ENCODE measurements around the gene CDH12. TPM values are rescaled to one million over a fixed set of nuclear protein-coding genes. Genes with fewer than 3 reads are reported as not detected.

The CDH12 gene
- total RNA-seq, 4 donors from 2014 or later = not detected

- TF ChIP-seq POLR2A (IDR thresholded peaks at IDR 0.05) = no peak
- TF ChIP-seq CTCF (IDR thresholded peaks at IDR 0.05) = no peak
- intact Hi-C loops (cut with DNase I) = no loop called here
- H3K27me3 ChIP-seq = no peaks in the 10 kb centered on the region
- no peaks in the 10 kb centered on the region for H3K9me3 ChIP-seq
- H3K4me3 ChIP-seq (replicated peaks in 1 of 3) = no peak overlapping the region
- H3K36me3 ChIP-seq = no peaks in the 10 kb centered on the region
- DNase-seq = no peak
- H3K27ac ChIP-seq = no peak overlapping the region
- H3K4me1 ChIP-seq = no peaks in the 10 kb centered on the region
Measured at GRCh38 chr5:22109315-22109714, 743.8 kb downstream of the CDH12 start.

- intact Hi-C loops (cut with DNase I) = no loop called here
- no peak for TF ChIP-seq CTCF (IDR thresholded peaks at IDR 0.05)
- TF ChIP-seq POLR2A (IDR thresholded peaks at IDR 0.05) = no peak
- Histone ChIP-seq H3K9me3 (no peaks in the 10 kb centered on the region), H3K4me3 (replicated peaks in 1 of 3) (no peak overlapping the region), H3K27me3 (no peaks in the 10 kb centered on the region), H3K27ac (no peak overlapping the region), H3K36me3 (no peaks in the 10 kb centered on the region), H3K4me1 (no peaks in the 10 kb centered on the region)
- DNase-seq = no peak
Measured at GRCh38 chr5:22108545-22108944, 744.6 kb downstream of the CDH12 start.

GRCh38 chr5:22102823-22103359, 750.3 kb downstream of the CDH12 start:
- H3K36me3 ChIP-seq = no peaks in the 10 kb centered on the region
- no peak overlapping the region for H3K27ac ChIP-seq
- WGBS, 2 donors = 64 to 70% methylated on average over 5 of the region's 5 CpGs
- TF ChIP-seq CTCF (IDR thresholded peaks at IDR 0.05) (no peak), POLR2A (IDR thresholded peaks at IDR 0.05) (no peak)
- no peak overlapping the region for H3K4me3 ChIP-seq (replicated peaks in 1 of 3)
- no peaks in the 10 kb centered on the region for H3K4me1 ChIP-seq
- intact Hi-C loops (cut with DNase I) = no loop called here
- no peak for DNase-seq
- H3K27me3 ChIP-seq = no peaks in the 10 kb centered on the region
- H3K9me3 ChIP-seq = no peaks in the 10 kb centered on the region

DNA sequence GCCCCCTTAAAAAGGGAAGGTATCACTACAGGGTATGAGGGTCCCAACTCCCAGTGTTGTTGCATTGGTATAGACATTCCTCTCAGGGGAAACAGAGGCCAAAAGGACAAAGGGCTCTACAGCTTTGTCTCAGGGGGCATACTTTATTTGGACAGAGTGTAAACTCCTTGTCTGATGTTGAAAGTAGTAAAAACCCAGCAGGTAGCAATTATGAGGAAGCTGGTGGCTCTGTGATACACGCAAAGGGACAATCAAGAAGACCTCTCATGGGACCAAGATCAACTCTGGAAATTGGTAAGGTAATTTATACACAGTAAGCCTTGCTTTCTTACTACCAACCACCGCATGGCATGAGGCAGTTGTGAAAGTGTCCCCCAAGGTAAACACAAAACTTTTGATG, 764.6 kb downstream of the CDH12 start:
- TF ChIP-seq POLR2A (IDR thresholded peaks at IDR 0.05) = no peak
- TF ChIP-seq CTCF (IDR thresholded peaks at IDR 0.05) = no peak
- Histone ChIP-seq H3K4me1 (no peaks in the 10 kb centered on the region), H3K27me3 (no peaks in the 10 kb centered on the region), H3K36me3 (no peaks in the 10 kb centered on the region), H3K27ac (no peak overlapping the region), H3K9me3 (no peaks in the 10 kb centered on the region), H3K4me3 (replicated peaks in 1 of 3) (no peak overlapping the region)
- WGBS, 2 donors = 75 to 76% methylated on average over 2 of the region's 2 CpGs
- intact Hi-C loops (cut with DNase I) = no loop called here
- DNase-seq = no peak

GRCh38 chr5:22079566-22079965, 773.6 kb downstream of the CDH12 start:
- 57 to 62% methylated on average over 3 of the region's 3 CpGs for WGBS, 2 donors
- H3K27me3 ChIP-seq = no peaks in the 10 kb centered on the region
- TF ChIP-seq POLR2A (IDR thresholded peaks at IDR 0.05) (no peak), CTCF (IDR thresholded peaks at IDR 0.05) (no peak)

More at GRCh38 chr5:22079566-22079965, 773.6 kb downstream of the CDH12 start:
- Histone ChIP-seq H3K4me3 (replicated peaks in 1 of 3) (no peak overlapping the region), H3K36me3 (no peaks in the 10 kb centered on the region), H3K27ac (no peak overlapping the region), H3K4me1 (no peaks in the 10 kb centered on the region), H3K9me3 (no peaks in the 10 kb centered on the region)
- intact Hi-C loops (cut with DNase I) = no loop called here
- no peak for DNase-seq

All from thyroid gland (tissue), 4 donors.